PC-9 (cell line): Measurements from ENCODE around the gene DEFB124. TPM values are rescaled to one million over a fixed set of nuclear protein-coding genes. Genes with fewer than 3 reads are reported as not detected.
"Not testable (repeated sequence)": the region's sequence is repeated elsewhere in the genome, so short reads cannot be mapped to it uniquely, and the experiment has no call there.

ENCODE experiments used
- Bru-seq: library from RNA; stranded (reverse); fragments of 400-500 nt; gene quantifications from one replicate; lab custom pipeline; 2021; lab: Mats Ljungman, UMichigan
- BruChase-seq, 2 experiments: library from RNA; stranded (reverse); fragments of 400-500 nt; gene quantifications; one replicate each; lab custom pipeline; 2021; lab: Mats Ljungman, UMichigan
- BruUV-seq: library from RNA; stranded (reverse); fragments of 400-500 nt; replicated peaks from 2 replicates; lab custom pipeline; 2021; lab: Mats Ljungman, UMichigan
- CTCF ChIA-PET: fragments of 300-600 bp; sonication (Branson Sonifier 250); formaldehyde crosslinking; loops from one replicate; lab custom pipeline; 2022; ENCODE audit warnings: antibody characterized with exemption; lab: Charles Lee
- POLR2A ChIA-PET: fragments of 300-600 bp; sonication (Branson Sonifier 250); formaldehyde crosslinking; loops from one replicate; lab custom pipeline; 2022; ENCODE audit warnings: antibody characterized with exemption; ENCODE audit not compliant: unreplicated experiment; lab: Charles Lee
- DNase-seq, 2 experiments: peaks; one replicate each; pipeline versions ENCODE4 v3.0.0 to v3.0.0-alpha.2; 2015 to 2022; ENCODE audit warnings: mixed read lengths in 1 of 2
- H2AFZ ChIP-seq: fragments of 200-600 bp; sonication (generic); 2 replicates; pipeline ENCODE4 v1.8.1; 2017; ENCODE audit warnings: antibody characterized with exemption
- H3F3A ChIP-seq: fragments of 200-600 bp; sonication (generic); 2 replicates; pipeline ENCODE4 v1.8.1; 2017; ENCODE audit warnings: antibody characterized with exemption, mild to moderate bottlenecking, low read depth; ENCODE audit not compliant: insufficient read depth
- H3K27ac ChIP-seq: fragments of 200-600 bp; sonication (generic); 2 replicates; pipeline ENCODE4 v1.6.1; 2016; ENCODE audit warnings: mixed run types
- H3K27me3 ChIP-seq: fragments of 200-600 bp; sonication (generic); 2 replicates; pipeline ENCODE4 v1.6.1; 2016; ENCODE audit warnings: low read depth, mixed run types; ENCODE audit not compliant: insufficient read depth
- H3K36me3 ChIP-seq: fragments of 200-600 bp; sonication (generic); 2 replicates; pipeline ENCODE4 v1.6.1; 2016; ENCODE audit warnings: low read depth, mixed run types
- H3K4me1 ChIP-seq: fragments of 200-600 bp; sonication (generic); replicated peaks from 2 replicates; pipeline ENCODE4 v1.6.1; 2016; ENCODE audit warnings: mixed run types; ENCODE audit not compliant: insufficient read depth
- H3K4me2 ChIP-seq: fragments of 200-600 bp; sonication (generic); 2 replicates; pipeline ENCODE4 v1.6.1; 2017; ENCODE audit warnings: mixed run types
- H3K4me3 ChIP-seq: fragments of 200-600 bp; sonication (generic); 2 replicates; pipeline ENCODE4 v1.6.1; 2016; ENCODE audit warnings: mixed run types
- H3K79me2 ChIP-seq: fragments of 200-600 bp; sonication (generic); 2 replicates; pipeline ENCODE4 v1.6.1; 2017; ENCODE audit warnings: low read depth, mixed run types
- H3K9me2 ChIP-seq: fragments of 200-600 bp; sonication (generic); 2 replicates; pipeline ENCODE4 v1.8.1; 2017; ENCODE audit warnings: mild to moderate bottlenecking; ENCODE audit not compliant: insufficient read depth
- H3K9me3 ChIP-seq: fragments of 200-600 bp; sonication (generic); 2 replicates; pipeline ENCODE4 v1.8.1; 2016; ENCODE audit warnings: low read depth; ENCODE audit not compliant: insufficient read depth
- H4K20me1 ChIP-seq: fragments of 200-600 bp; sonication (generic); 2 replicates; pipeline ENCODE4 v1.8.1; 2017; ENCODE audit not compliant: insufficient read depth
- CTCF ChIP-seq: fragments of 200-600 bp; sonication (generic); conservative IDR thresholded peaks from 2 replicates; pipeline ENCODE4 v1.6.1; 2017; ENCODE audit warnings: mixed run types, antibody characterized with exemption, mild to moderate bottlenecking, moderate library complexity
- EZH2 ChIP-seq: fragments of 200-600 bp; sonication (generic); IDR thresholded peaks from 2 replicates; pipeline ENCODE4 v1.8.0; 2017; ENCODE audit warnings: antibody characterized with exemption, low read depth
- intact Hi-C: fragments of 100-400 bp; cut with micrococcal nuclease; formaldehyde crosslinking; loops from one replicate; pipeline ENCODE4 v1.10.0; 2022; ENCODE audit not compliant: unreplicated experiment
- long read RNA-seq: library from polyadenylated mRNA; stranded (forward); transcript quantifications from one replicate; pipeline ENCODE4 v2.0.0, GENCODE V29; 2022
- total RNA-seq: library from RNA; stranded (reverse); gene quantifications from 2 replicates; pipeline ENCODE4 v1.2.3, GENCODE V29; 2021

DEFB124 gene
- total RNA-seq = not detected in 2 replicates
- Bru-seq, nascent RNA = not detected
- not detected for BruChase-seq, experiment 1, labeled RNA remaining after a 2-hour chase
- BruChase-seq, experiment 2, labeled RNA remaining after a 6-hour chase = not detected
- long read RNA-seq = 0 reads

- no peak for DNase-seq
- intact Hi-C loops = no loop called here
- ChIA-PET CTCF (no interaction called here), POLR2A (no interaction called here)
- no peak within 1 kb of the TSS for H3K4me3 ChIP-seq
- H3K36me3 ChIP-seq = no peaks in the 10 kb centered on the region
- H3K4me2 ChIP-seq = 0 out of 2 replicates have a peak within 1 kb of the TSS, but pooled peaks have one; percentile 30
- BruUV-seq = no TSS peak
- TF ChIP-seq CTCF (no peak), EZH2 (no peak)
- H4K20me1 ChIP-seq = no peaks in the 10 kb centered on the region
- peaks cover 5% of the 10 kb centered on the region; the same call in 1 of the 2 replicates for H3F3A ChIP-seq
- peaks cover 8% of the 10 kb centered on the region; the same call in 1 of the 2 replicates for H3K4me1 ChIP-seq
- H2AFZ ChIP-seq = no peak within 1 kb of the TSS
- peaks cover 23% of the 10 kb centered on the region for H3K27me3 ChIP-seq
- H3K27ac ChIP-seq = no peak within 1 kb of the TSS
- no peaks in the 10 kb centered on the region for H3K9me2 ChIP-seq
- H3K9me3 ChIP-seq = no peaks in the 10 kb centered on the region
- no peaks in the 10 kb centered on the region for H3K79me2 ChIP-seq
Measured at GRCh38 chr20:31474758-31475427, at the start of gene DEFB124, which contains the start of gene REM1. Gene DEFB124, minus strand, starts transcription at chr20:31475127. Its CDS starts 2,114 bp downstream, at chr20:31473013. Gene REM1, plus strand, starts transcription at chr20:31475288. Its CDS starts 1,158 bp downstream, at chr20:31476446.

DNA sequence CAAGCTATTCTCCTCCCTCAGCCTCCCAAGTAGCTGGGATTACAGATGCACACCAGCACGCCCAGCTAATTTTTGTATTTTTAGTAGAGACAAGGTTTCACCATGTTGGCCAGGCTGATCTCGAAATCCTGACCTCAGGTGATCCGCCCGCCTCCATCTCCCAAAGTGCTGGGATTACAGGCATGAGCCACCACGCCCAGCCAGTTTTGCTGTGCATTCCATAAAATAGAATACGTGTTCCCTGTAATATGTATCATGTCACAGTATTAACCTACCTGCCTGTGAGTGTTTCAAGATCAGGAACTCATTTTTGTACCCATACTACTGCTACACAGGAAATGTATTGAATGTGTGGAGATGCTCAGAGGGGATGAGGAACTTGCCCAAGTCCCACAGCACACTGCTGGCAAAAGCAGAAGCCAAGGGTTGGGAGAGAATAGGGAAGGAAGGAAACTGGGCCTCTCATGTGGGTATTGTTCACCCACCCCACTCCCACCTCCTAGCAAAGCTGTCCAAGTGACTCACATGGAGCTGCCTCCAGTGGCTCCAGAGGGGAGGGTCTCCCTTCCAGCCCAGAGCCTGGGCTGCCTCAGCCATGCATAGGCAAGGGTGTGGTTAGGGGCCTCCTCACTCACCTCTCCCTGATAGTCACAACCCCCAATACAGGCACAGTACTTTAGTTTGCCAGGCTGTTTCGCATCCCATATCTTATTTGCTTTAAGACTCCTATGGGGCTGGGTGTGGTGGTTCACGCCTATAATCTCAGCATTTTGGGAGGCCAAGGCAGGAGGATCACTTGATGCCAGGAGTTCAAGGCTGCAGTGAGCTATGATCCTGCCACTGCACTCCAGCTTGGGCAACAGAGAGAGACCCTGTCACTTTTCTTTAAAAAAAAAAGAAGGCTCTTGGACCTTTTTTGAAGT, 48.7 kb upstream of the DEFB124 start:
- Histone ChIP-seq H2AFZ (no peak overlapping the region), H3K36me3 (peaks cover 34% of the 10 kb centered on the region), H3K79me2 (peaks cover 77% of the 10 kb centered on the region), H3K27ac (no peak overlapping the region), H4K20me1 (peaks cover 85% of the 10 kb centered on the region), H3K27me3 (no peaks in the 10 kb centered on the region), H3K4me2 (no peak overlapping the region), H3K4me1 (no peaks in the 10 kb centered on the region), H3F3A (peaks cover 19% of the 10 kb centered on the region; the same call in 1 of the 2 replicates), H3K9me3 (no peaks in the 10 kb centered on the region), H3K4me3 (no peak overlapping the region), H3K9me2 (no peaks in the 10 kb centered on the region)
- CTCF ChIA-PET = interaction anchor here (0.6 kb wide), 1 partner anchor 34 kb away, joined by 3 read pairs; no protein-coding TSS in a partner anchor
- BruUV-seq = no TSS peak
- POLR2A ChIA-PET = no interaction called here
- intact Hi-C loops = no loop called here
- no peak for DNase-seq
- TF ChIP-seq EZH2 = no peak
- no peak for TF ChIP-seq CTCF

DNA sequence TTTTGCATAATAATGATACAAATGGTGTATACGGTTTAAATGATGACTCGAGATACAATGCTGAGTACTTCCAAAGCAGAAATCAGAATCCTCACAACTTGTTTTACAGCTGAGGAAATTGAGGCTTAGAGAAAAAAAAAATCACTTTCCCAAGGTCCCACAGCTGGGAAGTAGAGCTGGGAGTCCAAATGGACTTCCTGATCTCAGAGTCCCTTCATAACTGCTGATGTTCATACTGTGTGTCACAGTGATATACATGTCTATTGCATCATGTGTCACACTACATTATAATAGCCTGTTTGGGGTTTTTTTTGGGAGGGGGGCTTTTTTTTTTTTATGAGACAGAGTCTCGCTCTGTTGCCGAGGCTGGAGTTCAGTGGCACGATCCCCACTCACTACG, 47.8 kb upstream of the DEFB124 start:
- H4K20me1 ChIP-seq = peaks cover 81% of the 10 kb centered on the region
- no peak for DNase-seq
- H3K9me3 ChIP-seq = no peaks in the 10 kb centered on the region
- H3K4me1 ChIP-seq = no peaks in the 10 kb centered on the region
- H3F3A ChIP-seq = peaks cover 19% of the 10 kb centered on the region; the same call in 1 of the 2 replicates
- no peaks in the 10 kb centered on the region for H3K27me3 ChIP-seq
- no peak overlapping the region for H2AFZ ChIP-seq
- ChIA-PET POLR2A (no interaction called here), CTCF (no interaction called here)
- H3K9me2 ChIP-seq = no peaks in the 10 kb centered on the region
- peaks cover 86% of the 10 kb centered on the region for H3K79me2 ChIP-seq
- no peak overlapping the region for H3K4me2 ChIP-seq
- H3K4me3 ChIP-seq = no peak overlapping the region
- H3K27ac ChIP-seq = no peak overlapping the region
- TF ChIP-seq EZH2 = no peak
- no peak for TF ChIP-seq CTCF
- H3K36me3 ChIP-seq = peaks cover 25% of the 10 kb centered on the region
- intact Hi-C loops = no loop called here
- BruUV-seq = no TSS peak

GRCh38 chr20:31521267-31521666, 46.3 kb upstream of the DEFB124 start:
- H3K79me2 ChIP-seq = peaks cover 93% of the 10 kb centered on the region
- H2AFZ ChIP-seq, H3K9me2 ChIP-seq, H3K4me2 ChIP-seq, POLR2A ChIA-PET, H3K9me3 ChIP-seq, CTCF ChIA-PET, H3K27me3 ChIP-seq, BruUV-seq, H3K27ac ChIP-seq, intact Hi-C loops, H3K4me3 ChIP-seq, DNase-seq: not testable (repeated sequence)
- peaks cover 21% of the 10 kb centered on the region for H3F3A ChIP-seq
- H3K4me1 ChIP-seq = peaks cover 14% of the 10 kb centered on the region
- H4K20me1 ChIP-seq = peaks cover 84% of the 10 kb centered on the region
- H3K36me3 ChIP-seq = peaks cover 21% of the 10 kb centered on the region
